Mesendoderm (in vitro differentiated cells): Measurements from ENCODE around the gene DENND1A.

Source experiments
- DNase-seq: peaks from one replicate; pipeline ENCODE4 v3.0.0; 2013
- H2AK5ac ChIP-seq: 2 replicates; pipeline ENCODE4 v1.6.1; 2013; ENCODE audit warnings: low read length, inconsistent platforms
- H2BK120ac ChIP-seq: 2 replicates; pipeline ENCODE4 v1.6.1; 2013; ENCODE audit warnings: low read depth, mild to moderate bottlenecking, low read length, moderate library complexity, mixed read lengths
- H2BK15ac ChIP-seq: replicated peaks from 2 replicates; pipeline ENCODE4 v1.6.1; 2013; ENCODE audit warnings: low read depth, mild to moderate bottlenecking, moderate library complexity
- H2BK5ac ChIP-seq: 2 replicates; pipeline ENCODE4 v1.6.1; 2013; ENCODE audit warnings: low read length, inconsistent platforms
- H3K18ac ChIP-seq: 2 replicates; pipeline ENCODE4 v1.6.1; 2013; ENCODE audit warnings: mild to moderate bottlenecking, low read length, mixed read lengths
- H3K23ac ChIP-seq: one replicate; pipeline ENCODE4 v1.6.1; 2013; ENCODE audit warnings: low read length
- H3K27ac ChIP-seq: 2 replicates; pipeline ENCODE4 v1.5.1; 2013; ENCODE audit warnings: low read depth, mild to moderate bottlenecking, inconsistent platforms, low read length, moderate library complexity
- H3K27me3 ChIP-seq: 2 replicates; pipeline ENCODE4 v1.6.1; 2013; ENCODE audit warnings: low read length, control low read depth, mild to moderate bottlenecking, inconsistent platforms; ENCODE audit not compliant: insufficient read depth, poor library complexity
- H3K36me3 ChIP-seq: 2 replicates; pipeline ENCODE4 v1.6.1; 2013; ENCODE audit warnings: low read length, inconsistent platforms; ENCODE audit not compliant: control insufficient read depth, insufficient read depth
- H3K4ac ChIP-seq: one replicate; pipeline ENCODE4 v1.6.1; 2013; ENCODE audit warnings: low read depth, mild to moderate bottlenecking, low read length, moderate library complexity
- H3K4me1 ChIP-seq: 2 replicates; pipeline ENCODE4 v1.6.1; 2013; ENCODE audit warnings: low read depth, low read length, inconsistent platforms; ENCODE audit not compliant: control insufficient read depth
- H3K4me2 ChIP-seq: 2 replicates; pipeline ENCODE4 v1.6.1; 2013; ENCODE audit warnings: low read length
- H3K4me3 ChIP-seq: 2 replicates; pipeline ENCODE4 v1.5.1; 2013; ENCODE audit warnings: mild to moderate bottlenecking, low read length
- H3K56ac ChIP-seq: one replicate; pipeline ENCODE4 v1.6.1; 2013; ENCODE audit warnings: low read length
- H3K79me1 ChIP-seq: 2 replicates; pipeline ENCODE4 v1.6.1; 2013; ENCODE audit warnings: low read length, inconsistent platforms
- H3K79me2 ChIP-seq: 2 replicates; pipeline ENCODE4 v1.6.1; 2013; ENCODE audit warnings: mild to moderate bottlenecking, low read length; ENCODE audit not compliant: control insufficient read depth, insufficient read depth
- H3K9ac ChIP-seq: 2 replicates; pipeline ENCODE4 v1.6.1; 2013; ENCODE audit warnings: low read length, inconsistent platforms
- H4K5ac ChIP-seq: one replicate; pipeline ENCODE4 v1.6.1; 2013; ENCODE audit warnings: low read length
- H4K8ac ChIP-seq: one replicate; pipeline ENCODE4 v1.6.1; 2013; ENCODE audit warnings: low read depth, mild to moderate bottlenecking, control low read depth, low read length, moderate library complexity
- WGBS: extraction: QIAGEN DNeasy Blood & Tissue Kit; methylation state at CpG from one replicate; pipeline ENCODE4 v1.1.7; 2013; ENCODE audit warnings: low lambda C conversion rate, missing lambda C conversion rate; ENCODE audit not compliant: insufficient coverage; ENCODE audit errors: extremely low coverage; 5-methylcytosine and 5-hydroxymethylcytosine counted together

The DENND1A gene

DNA sequence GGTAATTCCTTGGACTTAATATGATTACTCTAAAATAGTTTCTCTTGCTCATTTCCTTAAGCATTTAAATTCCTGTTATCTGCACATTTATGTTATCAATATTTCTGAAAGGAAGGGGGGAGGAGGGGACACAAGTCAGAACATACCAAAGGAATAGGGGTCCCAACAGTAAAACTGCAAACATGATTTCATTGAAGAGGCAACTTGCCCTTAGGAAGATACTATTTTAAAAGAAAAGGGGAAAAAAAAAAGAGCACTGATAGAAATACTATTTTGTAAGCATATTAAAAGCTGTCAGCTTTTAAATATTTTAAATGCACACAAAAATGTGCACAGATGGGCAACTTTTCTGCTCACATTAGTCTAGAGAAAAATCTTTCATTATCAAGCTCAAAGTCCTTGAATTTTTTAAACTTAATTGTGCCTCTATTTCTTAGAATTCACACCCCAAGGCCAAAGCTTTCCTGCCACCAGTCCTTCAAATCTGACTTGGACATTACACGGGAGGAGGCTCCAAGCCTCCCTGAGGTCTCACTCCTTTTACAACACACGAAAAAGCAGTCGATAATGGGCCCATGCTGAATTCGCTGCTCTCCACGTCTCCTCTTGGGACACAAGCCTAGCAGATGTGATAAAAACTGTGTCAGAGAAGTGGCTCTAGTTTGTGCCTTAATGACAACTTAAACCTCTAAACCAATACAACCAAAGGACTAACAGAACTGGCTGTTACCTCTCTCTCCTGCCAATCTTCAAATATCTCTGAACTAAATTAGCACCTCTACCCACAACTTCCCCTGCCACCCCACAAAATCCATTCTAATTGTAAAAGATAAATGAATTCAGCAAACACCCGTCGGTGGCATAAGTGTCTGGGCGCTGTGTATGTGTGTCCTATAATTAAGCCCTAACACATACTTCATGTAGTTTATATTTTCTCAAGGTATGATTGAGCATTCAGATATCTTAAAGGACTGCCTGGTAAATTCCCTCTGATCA lies 154.3 kb downstream of the DENND1A start:
- no peak overlapping the region for H4K8ac ChIP-seq
- no peak overlapping the region for H3K27ac ChIP-seq
- no peak overlapping the region for H2BK120ac ChIP-seq
- peaks cover 9% of the 10 kb centered on the region for H3K4me1 ChIP-seq
- no peak overlapping the region for H4K5ac ChIP-seq
- H2BK5ac ChIP-seq: no peak overlapping the region
- H3K27me3 ChIP-seq: no peaks in the 10 kb centered on the region
- H3K4me2 ChIP-seq: no peak overlapping the region
- no peaks in the 10 kb centered on the region for H3K79me2 ChIP-seq
- H3K18ac ChIP-seq: no peak overlapping the region
- H3K9ac ChIP-seq: no peak overlapping the region
- DNase-seq: peak; percentile 19
- no peaks in the 10 kb centered on the region for H3K79me1 ChIP-seq
- H2AK5ac ChIP-seq: no peak overlapping the region
- no peak overlapping the region for H3K23ac ChIP-seq
- no peaks in the 10 kb centered on the region for H3K36me3 ChIP-seq
- H3K4me3 ChIP-seq: no peak overlapping the region
- no peak overlapping the region for H3K4ac ChIP-seq
- WGBS: no CpG with 5 or more reads among the region's 8 CpGs
- H2BK15ac ChIP-seq: no peak overlapping the region
- peak overlapping the region; percentile 36 for H3K56ac ChIP-seq

DNA sequence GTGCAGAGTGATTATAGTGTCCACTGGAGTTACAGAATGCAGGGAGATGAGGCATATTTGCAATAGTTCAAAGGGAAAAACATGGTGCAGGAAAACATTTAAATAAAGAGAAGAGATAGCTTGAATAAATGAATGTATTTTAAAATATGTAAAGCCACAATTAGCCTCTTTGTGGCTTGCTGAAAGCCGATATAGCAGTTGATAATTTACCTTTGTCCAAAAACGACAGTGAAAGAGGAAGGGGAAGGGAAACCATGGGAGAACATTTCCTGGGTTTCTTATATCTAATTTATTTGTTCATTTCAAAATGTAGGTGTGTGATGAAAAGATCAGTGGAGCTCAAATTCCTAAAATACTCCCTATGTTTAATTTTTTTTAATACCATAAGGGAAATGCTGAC lies 156.1 kb downstream of the DENND1A start:
- no peak overlapping the region for H3K4ac ChIP-seq
- no peak overlapping the region for H3K18ac ChIP-seq
- no peak overlapping the region for H4K5ac ChIP-seq
- H3K36me3 ChIP-seq: no peaks in the 10 kb centered on the region
- no peak overlapping the region for H3K23ac ChIP-seq
- H3K9ac ChIP-seq: no peak overlapping the region
- no peaks in the 10 kb centered on the region for H3K79me1 ChIP-seq
- H3K56ac ChIP-seq: no peak overlapping the region
- no peak overlapping the region for H4K8ac ChIP-seq
- H3K79me2 ChIP-seq: no peaks in the 10 kb centered on the region
- WGBS: no CpG with 5 or more reads among the region's 2 CpGs
- H2BK15ac ChIP-seq: no peak overlapping the region
- H3K4me2 ChIP-seq: no peak overlapping the region
- H3K4me3 ChIP-seq: no peak overlapping the region
- no peak overlapping the region for H2AK5ac ChIP-seq
- H3K27ac ChIP-seq: no peak overlapping the region
- H2BK120ac ChIP-seq: no peak overlapping the region
- DNase-seq: no peak
- H3K27me3 ChIP-seq: no peaks in the 10 kb centered on the region
- peaks cover 9% of the 10 kb centered on the region for H3K4me1 ChIP-seq
- no peak overlapping the region for H2BK5ac ChIP-seq

DNA sequence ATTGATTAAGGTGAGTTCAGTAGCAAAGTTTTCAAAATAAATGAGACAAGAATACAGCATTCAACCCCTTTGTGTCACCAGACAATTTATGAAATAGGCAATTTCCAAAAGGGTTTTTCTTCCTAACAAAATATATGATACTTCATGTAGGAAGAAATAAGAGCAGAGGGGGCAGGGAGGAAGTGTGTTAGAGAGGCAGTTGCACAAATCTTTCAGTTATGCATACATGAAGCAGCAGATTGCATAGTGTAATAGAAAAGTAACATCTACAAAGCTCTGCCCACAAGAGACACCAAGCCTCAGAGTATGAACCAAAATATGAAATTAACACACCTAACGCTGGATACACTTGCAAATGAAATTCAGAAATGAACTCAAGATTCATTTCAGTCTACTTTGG lies 157.0 kb downstream of the DENND1A start:
- DNase-seq: no peak
- H3K27ac ChIP-seq: no peak overlapping the region
- no peak overlapping the region for H2BK5ac ChIP-seq
- WGBS: no CpG with 5 or more reads among the region's 1 CpG
- no peak overlapping the region for H3K56ac ChIP-seq
- H3K18ac ChIP-seq: no peak overlapping the region
- no peak overlapping the region for H3K9ac ChIP-seq
- H3K79me1 ChIP-seq: no peaks in the 10 kb centered on the region
- no peak overlapping the region for H2BK120ac ChIP-seq
- H4K5ac ChIP-seq: no peak overlapping the region
- no peaks in the 10 kb centered on the region for H3K36me3 ChIP-seq
- H3K23ac ChIP-seq: no peak overlapping the region
- no peaks in the 10 kb centered on the region for H3K27me3 ChIP-seq
- H3K4ac ChIP-seq: no peak overlapping the region
- H2AK5ac ChIP-seq: no peak overlapping the region
- H3K4me1 ChIP-seq: peaks cover 9% of the 10 kb centered on the region
- H3K4me3 ChIP-seq: no peak overlapping the region
- no peak overlapping the region for H3K4me2 ChIP-seq
- no peak overlapping the region for H2BK15ac ChIP-seq
- H3K79me2 ChIP-seq: no peaks in the 10 kb centered on the region
- no peak overlapping the region for H4K8ac ChIP-seq

DNA sequence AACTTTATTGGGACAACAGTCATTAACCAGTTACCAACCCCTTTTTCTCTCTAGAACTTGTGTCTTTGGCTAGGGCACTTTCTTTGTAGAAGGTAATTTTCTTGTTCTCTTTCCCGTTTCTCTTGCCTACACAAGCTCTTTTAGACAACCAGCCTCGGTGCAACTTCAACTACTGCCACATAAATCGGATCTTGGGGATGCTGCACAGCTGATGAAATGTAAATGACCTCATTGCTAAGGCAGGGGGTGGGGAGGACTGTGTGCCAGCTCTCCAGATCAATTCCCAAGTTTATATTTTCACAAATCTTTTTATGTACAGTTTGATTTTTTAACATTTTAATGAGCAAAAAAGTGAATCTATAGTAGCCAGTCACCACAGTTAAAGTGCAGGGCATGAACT lies 157.6 kb downstream of the DENND1A start:
- Histone ChIP-seq H3K4me1 (peaks cover 9% of the 10 kb centered on the region), H3K27me3 (no peaks in the 10 kb centered on the region), H2BK5ac (no peak overlapping the region), H3K18ac (no peak overlapping the region), H3K9ac (no peak overlapping the region), H3K56ac (no peak overlapping the region), H3K23ac (no peak overlapping the region), H4K8ac (no peak overlapping the region), H4K5ac (no peak overlapping the region), H2BK15ac (no peak overlapping the region), H3K79me2 (no peaks in the 10 kb centered on the region), H3K4me2 (no peak overlapping the region), H3K4me3 (no peak overlapping the region), H3K4ac (no peak overlapping the region), H3K27ac (no peak overlapping the region), H3K79me1 (no peaks in the 10 kb centered on the region), H2AK5ac (no peak overlapping the region), H3K36me3 (no peaks in the 10 kb centered on the region), H2BK120ac (no peak overlapping the region)
- no CpG with 5 or more reads among the region's 3 CpGs for WGBS
- DNase-seq: no peak

DNA sequence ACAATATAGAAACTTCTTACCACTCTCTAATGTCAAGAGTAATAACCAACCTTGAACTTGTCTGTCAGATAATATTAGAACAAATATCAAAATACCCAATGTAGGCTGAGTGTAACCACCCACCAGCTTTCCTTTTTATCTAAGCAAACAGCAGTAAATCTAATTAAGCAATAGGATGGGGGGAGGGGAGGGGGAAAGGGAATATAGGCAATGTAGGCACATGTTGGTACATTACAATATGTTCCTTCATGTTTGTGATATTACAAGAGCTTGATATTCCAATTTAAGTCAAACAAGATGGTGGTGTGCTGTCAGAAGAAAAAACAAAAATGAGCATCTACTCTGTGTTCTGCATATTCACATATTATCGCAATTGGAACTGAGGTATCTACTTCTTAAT lies 158.2 kb downstream of the DENND1A start:
- no peak overlapping the region for H4K5ac ChIP-seq
- H3K27me3 ChIP-seq: no peaks in the 10 kb centered on the region
- no CpG with 5 or more reads among the region's 1 CpG for WGBS
- no peak overlapping the region for H3K27ac ChIP-seq
- no peak overlapping the region for H2AK5ac ChIP-seq
- no peaks in the 10 kb centered on the region for H3K79me2 ChIP-seq
- H2BK15ac ChIP-seq: no peak overlapping the region
- no peak overlapping the region for H3K56ac ChIP-seq
- H4K8ac ChIP-seq: no peak overlapping the region
- no peak overlapping the region for H3K18ac ChIP-seq
- H3K36me3 ChIP-seq: no peaks in the 10 kb centered on the region
- H2BK5ac ChIP-seq: no peak overlapping the region
- no peak overlapping the region for H3K9ac ChIP-seq
- H3K79me1 ChIP-seq: no peaks in the 10 kb centered on the region
- no peak overlapping the region for H3K4me2 ChIP-seq
- no peak overlapping the region for H2BK120ac ChIP-seq
- DNase-seq: no peak
- no peak overlapping the region for H3K4me3 ChIP-seq
- H3K4ac ChIP-seq: no peak overlapping the region
- no peak overlapping the region for H3K23ac ChIP-seq
- peaks cover 7% of the 10 kb centered on the region for H3K4me1 ChIP-seq
